ENCODE results near the gene DNAJA2.

DNA sequence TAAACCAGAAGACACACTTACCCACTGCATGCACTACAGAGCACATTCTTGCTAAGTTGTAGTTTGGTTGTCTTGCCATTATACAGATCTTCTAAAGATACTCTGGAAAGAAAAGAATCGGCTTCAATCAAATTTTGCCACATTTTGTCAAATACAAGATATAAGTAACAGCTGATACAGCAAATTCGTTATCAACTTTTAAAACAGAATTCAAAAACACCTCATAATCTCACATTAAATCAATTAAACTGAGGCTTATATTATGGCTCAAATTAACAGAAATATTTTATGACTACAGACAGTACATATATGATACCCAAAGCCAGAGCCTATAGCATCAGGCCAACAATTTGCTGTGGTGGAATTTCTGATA lies 5.4 kb downstream of the DNAJA2 start:
- TF ChIP-seq, protein P1, sequence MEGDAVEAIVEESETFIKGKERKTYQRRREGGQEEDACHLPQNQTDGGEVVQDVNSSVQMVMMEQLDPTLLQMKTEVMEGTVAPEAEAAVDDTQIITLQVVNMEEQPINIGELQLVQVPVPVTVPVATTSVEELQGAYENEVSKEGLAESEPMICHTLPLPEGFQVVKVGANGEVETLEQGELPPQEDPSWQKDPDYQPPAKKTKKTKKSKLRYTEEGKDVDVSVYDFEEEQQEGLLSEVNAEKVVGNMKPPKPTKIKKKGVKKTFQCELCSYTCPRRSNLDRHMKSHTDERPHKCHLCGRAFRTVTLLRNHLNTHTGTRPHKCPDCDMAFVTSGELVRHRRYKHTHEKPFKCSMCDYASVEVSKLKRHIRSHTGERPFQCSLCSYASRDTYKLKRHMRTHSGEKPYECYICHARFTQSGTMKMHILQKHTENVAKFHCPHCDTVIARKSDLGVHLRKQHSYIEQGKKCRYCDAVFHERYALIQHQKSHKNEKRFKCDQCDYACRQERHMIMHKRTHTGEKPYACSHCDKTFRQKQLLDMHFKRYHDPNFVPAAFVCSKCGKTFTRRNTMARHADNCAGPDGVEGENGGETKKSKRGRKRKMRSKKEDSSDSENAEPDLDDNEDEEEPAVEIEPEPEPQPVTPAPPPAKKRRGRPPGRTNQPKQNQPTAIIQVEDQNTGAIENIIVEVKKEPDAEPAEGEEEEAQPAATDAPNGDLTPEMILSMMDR (IDR thresholded peaks at IDR 0.05): no peak
- TF ChIP-seq POLR2A (IDR thresholded peaks at IDR 0.05): no peak
